GM19468 (cell line): ENCODE results near the gene KRTAP10-10.
"Not testable (repeated sequence)": the region's sequence is repeated elsewhere in the genome, so short reads cannot be mapped to it uniquely, and the experiment has no call there.

Experiments used
- ATAC-seq: cut with Tn5 transposase; IDR thresholded peaks from one replicate; pipeline ENCODE4 v1.9.1; 2021; ENCODE audit warnings: mild to moderate bottlenecking, moderate library complexity, moderate number of reproducible peaks; ENCODE audit not compliant: unreplicated experiment; ENCODE audit errors: extremely low read depth

Gene KRTAP10-10

GRCh38 chr21:44619886-44620285 lies 17.3 kb upstream of the KRTAP10-10 start:
- ATAC-seq, result no peak

DNA sequence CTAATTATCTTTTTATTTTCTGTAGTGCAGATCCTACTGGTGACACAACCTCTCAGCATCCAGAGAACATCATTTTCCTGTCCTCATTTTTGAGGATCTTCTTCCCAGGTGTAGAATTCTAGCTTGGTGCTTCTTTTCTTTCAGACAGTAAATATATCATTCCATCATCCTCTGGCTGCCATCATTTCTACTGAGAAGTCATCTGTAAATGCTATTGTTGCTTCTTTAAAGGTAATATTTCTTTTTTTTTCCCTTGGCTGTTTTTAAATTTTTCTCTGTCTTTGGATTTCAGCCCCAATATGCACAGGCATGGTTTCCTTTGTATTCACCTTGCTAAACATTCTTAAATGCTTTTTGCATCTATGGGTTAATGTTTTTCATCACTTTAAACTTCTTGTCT lies 13.6 kb upstream of the KRTAP10-10 start:
- no peak for ATAC-seq

GRCh38 chr21:44625756-44626155 lies 11.4 kb upstream of the KRTAP10-10 start:
- ATAC-seq, result no peak

GRCh38 chr21:44626262-44626661 lies 10.9 kb upstream of the KRTAP10-10 start:
- ATAC-seq, result no peak

DNA sequence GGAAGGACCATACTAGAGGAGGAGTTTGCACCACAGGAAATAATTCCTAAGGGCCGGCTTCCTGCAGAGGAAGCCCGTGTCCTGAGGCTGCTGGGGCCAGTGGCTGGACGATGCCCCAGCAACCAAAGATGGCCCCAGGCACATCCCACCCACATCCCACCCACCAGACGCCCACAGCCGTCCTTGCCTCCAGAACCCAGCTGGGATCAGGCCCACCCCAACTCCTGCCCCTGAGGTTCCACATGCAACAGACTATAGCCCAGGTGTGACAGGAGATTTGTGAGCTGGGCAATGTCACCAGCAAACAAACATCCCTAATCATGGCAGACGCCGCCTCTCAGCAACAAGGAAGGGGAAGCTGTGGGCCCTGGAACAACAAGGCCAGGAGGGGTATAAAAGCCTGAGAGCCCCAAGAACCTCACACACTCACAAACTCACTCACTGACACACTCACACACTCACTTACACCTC lies 10.4 kb upstream of the KRTAP10-10 start, which contains the start of gene KRTAP10-9:
Gene KRTAP10-9, plus strand, starts transcription at position 421 of the 471 bp plus-strand sequence. CDS start 79 bp downstream, outside the sequence.
- no peak for ATAC-seq

DNA sequence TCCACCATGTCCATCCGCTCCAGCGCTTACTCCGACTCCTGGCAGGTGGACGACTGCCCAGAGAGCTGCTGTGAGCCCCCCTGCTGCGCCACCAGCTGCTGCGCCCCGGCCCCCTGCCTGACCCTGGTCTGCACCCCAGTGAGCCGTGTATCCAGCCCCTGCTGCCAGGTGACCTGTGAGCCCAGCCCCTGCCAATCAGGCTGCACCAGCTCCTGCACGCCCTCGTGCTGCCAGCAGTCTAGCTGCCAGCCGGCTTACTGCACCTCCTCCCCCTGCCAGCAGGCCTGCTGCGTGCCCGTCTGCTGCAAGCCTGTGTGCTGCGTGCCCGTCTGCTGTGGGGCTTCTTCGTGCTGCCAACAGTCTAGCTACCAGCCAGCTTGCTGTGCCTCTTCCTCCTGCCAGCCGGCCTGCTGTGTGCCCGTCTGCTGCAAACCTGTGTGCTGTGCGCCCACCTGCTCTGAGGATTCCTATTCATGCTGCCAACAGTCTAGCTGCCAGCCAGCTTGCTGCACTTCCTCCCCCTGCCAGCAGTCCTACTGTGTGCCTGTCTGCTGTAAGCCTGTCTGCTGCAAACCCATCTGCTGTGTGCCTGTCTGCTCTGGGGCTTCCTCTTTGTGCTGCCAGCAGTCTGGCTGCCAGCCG lies 9.9 kb upstream of the KRTAP10-10 start:
- ATAC-seq, result not testable (repeated sequence)

DNA sequence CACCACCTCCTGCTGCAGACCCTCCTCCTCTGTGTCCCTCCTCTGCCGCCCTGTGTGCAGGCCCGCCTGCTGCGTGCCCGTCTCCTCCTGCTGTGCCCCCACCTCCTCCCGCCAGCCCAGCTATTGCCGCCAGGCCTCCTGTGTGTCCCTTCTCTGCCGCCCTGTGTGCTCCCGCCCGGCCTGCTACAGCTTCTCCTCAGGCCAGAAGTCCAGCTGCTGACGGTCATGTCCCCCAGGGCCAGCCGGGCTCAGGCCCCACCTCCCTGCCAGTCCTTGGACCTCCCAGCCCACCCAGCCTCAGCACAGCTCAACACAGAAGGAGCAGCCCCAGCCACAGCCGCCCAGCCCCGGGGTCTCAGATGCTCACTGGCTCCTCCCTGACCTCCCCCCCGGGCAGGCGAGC lies 9.3 kb upstream of the KRTAP10-10 start:
- ATAC-seq, result not testable (repeated sequence)

DNA sequence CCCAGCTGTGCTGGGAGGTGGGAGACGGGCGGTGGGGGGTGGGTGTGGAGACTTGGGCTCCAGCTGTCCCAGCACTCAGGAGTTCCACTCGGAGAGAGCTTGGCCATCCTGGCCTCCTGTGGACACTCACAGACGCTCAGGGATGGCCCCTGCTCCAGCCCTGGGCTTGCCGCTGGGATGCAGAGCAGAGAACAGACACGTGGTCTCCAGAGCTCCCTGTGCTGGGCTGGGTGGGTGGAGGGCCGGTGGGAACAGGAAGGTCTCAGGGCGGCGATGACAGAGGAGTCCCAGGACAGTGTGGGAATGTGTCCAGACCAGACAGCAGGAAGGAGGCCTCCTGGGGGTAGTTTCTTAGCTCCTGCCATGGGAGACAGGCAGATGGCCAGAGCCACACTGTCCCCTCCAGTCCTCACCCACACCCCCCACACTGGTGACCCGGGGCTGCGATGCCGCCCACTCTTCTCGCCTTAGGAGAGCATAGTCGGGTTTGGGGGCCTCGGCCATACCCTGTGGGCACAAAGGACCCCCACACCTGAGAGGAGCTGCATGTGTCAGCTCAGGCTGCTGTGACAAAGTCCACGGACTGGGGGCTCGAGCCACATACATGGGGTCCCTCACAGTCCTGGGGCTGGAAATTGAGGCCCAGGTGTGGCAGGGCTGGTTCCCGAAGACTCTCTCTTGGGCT lies 8.3 kb upstream of the KRTAP10-10 start:
- ATAC-seq, result no peak

DNA sequence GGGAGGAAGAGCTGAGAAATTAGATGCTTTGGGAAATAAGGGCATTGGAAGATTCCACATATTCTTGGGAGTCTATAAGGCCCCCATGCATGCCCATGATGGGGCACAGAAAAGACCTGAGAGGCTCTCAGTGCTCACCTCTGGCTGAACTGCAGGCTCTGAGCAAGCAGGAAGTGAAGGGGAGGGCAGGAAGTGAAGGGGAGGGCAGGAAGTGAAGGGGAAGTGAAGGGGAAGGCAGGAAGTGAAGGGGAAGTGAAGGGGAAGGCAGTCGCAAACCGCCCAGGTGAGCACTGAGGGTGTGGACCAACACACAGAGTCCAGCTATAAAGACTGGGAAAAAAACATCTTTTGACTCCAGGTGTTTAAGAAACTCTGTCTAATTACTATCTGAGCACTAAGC lies 6.7 kb upstream of the KRTAP10-10 start:
- no peak for ATAC-seq

- no peak for ATAC-seq
These were observed 5.1 kb upstream of the KRTAP10-10 start for GRCh38 chr21:44632067-44632466.

GRCh38 chr21:44636209-44637017 lies 743 bp upstream of the KRTAP10-10 start:
- no peak for ATAC-seq

DNA sequence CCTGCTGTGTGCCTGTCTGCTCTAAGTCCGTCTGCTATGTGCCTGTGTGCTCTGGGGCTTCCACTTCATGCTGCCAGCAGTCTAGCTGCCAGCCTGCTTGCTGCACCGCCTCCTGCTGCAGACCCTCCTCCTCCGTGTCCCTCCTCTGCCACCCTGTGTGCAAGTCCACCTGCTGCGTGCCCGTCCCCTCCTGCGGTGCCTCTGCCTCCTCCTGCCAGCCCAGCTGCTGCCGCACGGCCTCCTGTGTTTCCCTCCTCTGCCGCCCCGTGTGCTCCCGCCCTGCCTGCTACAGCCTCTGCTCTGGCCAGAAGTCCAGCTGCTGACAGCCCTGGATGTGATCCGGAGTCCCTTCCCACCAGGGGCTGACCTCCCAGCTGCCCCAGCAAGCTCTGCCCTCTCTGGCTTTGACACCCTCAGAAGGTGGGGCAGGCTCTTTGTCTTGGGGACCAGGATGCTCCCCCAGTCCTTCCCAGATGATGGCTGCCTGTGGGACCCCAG lies 744 bp downstream of the KRTAP10-10 start:
- not testable (repeated sequence) for ATAC-seq

DNA sequence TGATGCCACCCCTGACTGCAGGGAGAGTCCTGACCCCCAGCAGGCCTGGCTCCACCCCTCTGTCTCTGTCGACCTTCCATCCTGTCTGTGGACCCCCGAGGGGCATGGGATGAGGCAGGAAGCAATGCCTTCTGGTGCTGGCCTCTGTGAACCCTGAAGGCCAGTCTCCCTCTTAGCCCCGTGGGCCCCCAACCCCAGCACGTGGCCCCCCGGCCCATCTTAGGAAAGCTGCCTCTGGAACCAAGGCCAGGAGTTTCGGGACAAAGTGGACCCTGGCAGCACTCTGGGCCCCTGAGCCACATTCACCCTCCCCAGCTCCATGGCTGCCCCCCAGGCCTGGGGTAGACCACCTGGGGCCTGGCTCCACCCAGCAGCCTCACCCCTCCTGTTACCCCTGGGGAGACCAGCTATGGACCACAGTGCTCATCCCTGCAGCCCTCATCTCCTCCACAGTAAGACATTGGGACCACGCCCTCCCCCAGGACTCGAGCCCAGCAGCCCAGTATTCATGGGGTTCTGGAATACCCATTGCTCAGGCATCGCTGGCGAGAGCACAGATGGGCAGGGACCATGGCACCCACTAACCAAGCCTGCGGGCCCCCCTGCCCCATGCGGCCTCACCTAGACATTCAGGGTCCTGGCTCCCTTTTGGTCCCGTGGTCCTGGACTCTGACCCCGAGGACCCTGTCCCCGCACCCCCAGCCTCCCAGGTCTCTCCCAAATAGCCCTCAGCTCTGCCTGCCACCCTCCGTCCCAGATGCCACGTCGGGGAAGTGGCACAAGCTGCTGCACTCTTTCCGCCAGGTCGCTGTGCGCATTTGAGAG lies 1.6 kb downstream of the KRTAP10-10 start:
- not testable (repeated sequence) for ATAC-seq

DNA sequence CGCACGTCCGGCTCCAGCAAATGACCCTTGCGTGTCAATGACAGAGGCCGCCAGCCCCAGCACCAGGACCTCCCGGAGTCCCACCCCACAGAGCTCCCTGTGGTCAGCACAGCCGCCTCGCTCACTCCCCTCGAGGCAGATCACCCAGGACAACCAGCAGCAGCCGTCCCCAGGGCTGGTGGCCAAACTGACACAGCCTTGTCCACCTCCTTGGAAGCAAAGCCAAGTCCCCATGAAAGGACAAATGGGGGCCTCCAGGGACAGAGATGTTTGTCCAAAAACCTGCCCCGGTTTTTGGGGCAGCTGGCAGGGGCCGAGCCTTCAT lies 2.1 kb downstream of the KRTAP10-10 start:
- no peak for ATAC-seq

DNA sequence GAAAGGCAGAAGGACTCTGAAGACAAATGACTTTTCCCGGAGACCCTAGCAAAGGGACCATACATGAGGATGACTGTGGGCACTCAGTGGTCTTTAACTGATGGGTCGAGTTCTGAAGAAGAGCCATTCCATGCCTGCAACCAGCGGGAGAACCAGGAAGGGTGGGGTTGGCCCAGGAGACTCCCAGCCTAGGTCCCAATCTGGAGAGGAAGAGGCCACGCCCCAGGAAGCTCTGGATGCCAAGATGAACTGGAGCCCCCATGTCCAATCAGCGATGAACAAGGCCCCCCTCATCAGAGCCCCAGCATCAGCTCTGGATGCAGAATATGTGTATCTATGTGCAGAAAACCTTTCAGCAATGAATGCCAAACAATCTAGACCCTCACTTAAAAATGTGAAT lies 3.6 kb downstream of the KRTAP10-10 start:
- no peak for ATAC-seq

GRCh38 chr21:44643741-44644310 lies 6.7 kb downstream of the KRTAP10-10 start:
- no peak for ATAC-seq

GRCh38 chr21:44644878-44645277 lies 7.7 kb downstream of the KRTAP10-10 start:
- ATAC-seq, result no peak

DNA sequence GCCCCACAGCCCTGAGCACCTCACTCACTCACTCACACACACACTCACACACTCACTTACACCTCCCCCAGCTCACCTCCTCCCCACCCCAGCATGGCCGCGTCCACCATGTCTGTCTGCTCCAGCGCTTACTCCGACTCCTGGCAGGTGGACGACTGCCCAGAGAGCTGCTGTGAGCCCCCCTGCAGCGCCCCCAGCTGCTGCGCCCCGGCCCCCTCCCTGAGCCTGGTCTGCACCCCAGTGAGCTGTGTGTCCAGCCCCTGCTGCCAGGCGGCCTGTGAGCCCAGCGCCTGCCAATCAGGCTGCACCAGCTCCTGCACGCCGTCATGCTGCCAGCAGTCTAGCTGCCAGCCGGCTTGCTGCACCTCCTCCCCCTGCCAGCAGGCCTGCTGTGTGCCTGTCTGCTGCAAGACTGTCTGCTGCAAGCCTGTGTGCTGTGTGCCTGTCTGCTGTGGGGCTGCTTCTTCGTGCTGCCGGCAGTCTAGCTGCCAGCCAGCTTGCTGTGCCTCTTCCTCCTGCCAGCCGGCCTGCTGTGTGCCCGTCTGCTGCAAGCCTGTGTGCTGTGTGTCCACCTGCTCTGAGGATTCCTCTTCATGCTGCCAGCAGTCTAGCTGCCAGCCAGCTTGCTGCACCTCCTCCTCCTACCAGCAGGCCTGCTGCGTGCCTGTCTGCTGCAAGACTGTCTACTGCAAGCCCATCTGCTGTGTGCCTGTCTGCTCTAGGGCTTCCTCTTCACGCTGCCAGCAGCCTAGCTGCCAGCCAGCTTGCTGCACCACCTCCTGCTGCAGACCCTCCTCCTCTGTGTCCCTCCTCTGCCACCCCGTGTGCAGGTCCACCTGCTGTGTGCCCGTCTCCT lies 9.4 kb downstream of the KRTAP10-10 start, which contains the start of gene KRTAP10-11:
Gene KRTAP10-11, plus strand, starts transcription at position 49 of the 856 bp plus-strand sequence. Its CDS starts 45 bp downstream, at position 94.
- not testable (repeated sequence) for ATAC-seq

- ATAC-seq, result no peak
These were observed 10.0 kb downstream of the KRTAP10-10 start for GRCh38 chr21:44647222-44647552.
